Activated CD4-positive, alpha-beta memory T cell treated with anti-CD3 and anti-CD28 coated beads, Interleukin-2, amount 10 ng/mL, durations not matched to agents 7 days and 5 days (primary cell): ENCODE measurements around the gene GREM2. TPM values are rescaled to one million over a fixed set of nuclear protein-coding genes. Genes with fewer than 3 reads are reported as not detected.

Experiments used
- CTCF ChIA-PET: fragments of 350-600 bp; sonication (Branson Sonifier 250); formaldehyde crosslinking; loops from one replicate; lab custom pipeline; 2021; ENCODE audit warnings: antibody characterized with exemption, inconsistent platforms; lab: Charles Lee
- POLR2A ChIA-PET: fragments of 350-600 bp; sonication (Branson Sonifier 250); formaldehyde crosslinking; loops from one replicate; lab custom pipeline; 2021; ENCODE audit warnings: antibody characterized with exemption; lab: Charles Lee
- DNase-seq: peaks from one replicate; pipeline ENCODE4 v3.0.0-alpha.2; 2020
- H3K27ac Mint-ChIP-seq: one replicate; pipeline ENCODE4 v1.8.0; 2021; ENCODE audit warnings: mild to moderate bottlenecking, mixed read lengths
- H3K27me3 Mint-ChIP-seq: one replicate; pipeline ENCODE4 v1.8.0; 2021; ENCODE audit warnings: mixed read lengths
- H3K36me3 Mint-ChIP-seq: one replicate; pipeline ENCODE4 v1.8.0; 2021; ENCODE audit warnings: low read depth, mixed read lengths
- H3K4me1 Mint-ChIP-seq: one replicate; pipeline ENCODE4 v1.8.0; 2021; ENCODE audit warnings: mixed read lengths
- H3K4me3 Mint-ChIP-seq: one replicate; pipeline ENCODE4 v1.8.0; 2021; ENCODE audit warnings: mild to moderate bottlenecking, mixed read lengths
- H3K9me3 Mint-ChIP-seq: one replicate; pipeline ENCODE4 v1.8.0; 2021; ENCODE audit warnings: mixed read lengths
- total RNA-seq, 2 experiments: library from RNA; stranded (reverse); gene quantifications; one replicate each; pipeline ENCODE4 v1.2.3, GENCODE V29; 2021

GREM2 gene
- total RNA-seq, 2 experiments from 2014 or later: 1.4 to 1.6 TPM

- H3K4me3 Mint-ChIP-seq: peak overlapping the region; percentile 48
- DNase-seq: peak; percentile 40
- H3K27me3 Mint-ChIP-seq: peaks cover 2% of the 10 kb centered on the region
Measured at GRCh38 chr1:240575981-240576662, 35.8 kb downstream of the GREM2 start.

GRCh38 chr1:240572328-240572727, 39.6 kb downstream of the GREM2 start:
- Mint-ChIP-seq H3K4me3 (no peak overlapping the region), H3K9me3 (peaks cover 9% of the 10 kb centered on the region), H3K27me3 (no peaks in the 10 kb centered on the region), H3K27ac (no peak overlapping the region), H3K4me1 (peaks cover 25% of the 10 kb centered on the region), H3K36me3 (peaks cover 6% of the 10 kb centered on the region)
- ChIA-PET POLR2A (no interaction called here), CTCF (no interaction called here)
- no peak for DNase-seq

More at GRCh38 chr1:240575981-240576662, 35.8 kb downstream of the GREM2 start:
- Mint-ChIP-seq H3K27ac (peak overlapping the region; percentile 88), H3K36me3 (peaks cover 8% of the 10 kb centered on the region), H3K4me1 (peaks cover 28% of the 10 kb centered on the region), H3K9me3 (peaks cover 13% of the 10 kb centered on the region)
- ChIA-PET CTCF (interaction anchor here (0.9 to 1.2 kb wide), 2 partner anchors 33 to 35 kb away, joined by 3 to 4 read pairs; partner anchors contain the start of gene GREM2), POLR2A (interaction anchor here (1.6 kb wide), 1 partner anchor 37 kb away, joined by 19 read pairs; the partner anchor contains the start of gene GREM2)

- DNase-seq: no peak
- ChIA-PET CTCF (no interaction called here), POLR2A (no interaction called here)
- peaks cover 6% of the 10 kb centered on the region for H3K36me3 Mint-ChIP-seq
- H3K27me3 Mint-ChIP-seq: no peaks in the 10 kb centered on the region
- H3K27ac Mint-ChIP-seq: no peak overlapping the region
- H3K9me3 Mint-ChIP-seq: peaks cover 9% of the 10 kb centered on the region
- H3K4me1 Mint-ChIP-seq: peaks cover 20% of the 10 kb centered on the region
- H3K4me3 Mint-ChIP-seq: no peak overlapping the region
Measured at GRCh38 chr1:240571782-240572181, 40.2 kb downstream of the GREM2 start.

- H3K9me3 Mint-ChIP-seq: no peaks in the 10 kb centered on the region
Measured at GRCh38 chr1:240567066-240567465, 44.9 kb downstream of the GREM2 start.

GRCh38 chr1:240562779-240563178, 49.2 kb downstream of the GREM2 start:
- ChIA-PET CTCF (no interaction called here), POLR2A (no interaction called here)
- Mint-ChIP-seq H3K9me3 (peaks cover 3% of the 10 kb centered on the region), H3K4me3 (no peak overlapping the region), H3K36me3 (peaks cover 6% of the 10 kb centered on the region), H3K27me3 (no peaks in the 10 kb centered on the region), H3K4me1 (no peaks in the 10 kb centered on the region), H3K27ac (no peak overlapping the region)
- no peak for DNase-seq

More at GRCh38 chr1:240567066-240567465, 44.9 kb downstream of the GREM2 start:
- H3K4me1 Mint-ChIP-seq: no peaks in the 10 kb centered on the region
- peaks cover 4% of the 10 kb centered on the region for H3K36me3 Mint-ChIP-seq
- no peak for DNase-seq
- ChIA-PET POLR2A (no interaction called here), CTCF (no interaction called here)
- no peaks in the 10 kb centered on the region for H3K27me3 Mint-ChIP-seq
- H3K4me3 Mint-ChIP-seq: no peak overlapping the region
- no peak overlapping the region for H3K27ac Mint-ChIP-seq

GRCh38 chr1:240562111-240562590, 49.8 kb downstream of the GREM2 start:
- ChIA-PET CTCF (no interaction called here), POLR2A (no interaction called here)
- Mint-ChIP-seq H3K4me3 (no peak overlapping the region), H3K9me3 (peaks cover 5% of the 10 kb centered on the region), H3K4me1 (no peaks in the 10 kb centered on the region), H3K27me3 (no peaks in the 10 kb centered on the region), H3K27ac (no peak overlapping the region), H3K36me3 (peaks cover 9% of the 10 kb centered on the region)
- no peak for DNase-seq

- CTCF ChIA-PET: no interaction called here
- H3K4me3 Mint-ChIP-seq: no peak overlapping the region
- H3K36me3 Mint-ChIP-seq: peaks cover 5% of the 10 kb centered on the region
- no peak for DNase-seq
- peaks cover 3% of the 10 kb centered on the region for H3K4me1 Mint-ChIP-seq
- POLR2A ChIA-PET: no interaction called here
- no peak overlapping the region for H3K27ac Mint-ChIP-seq
- peaks cover 9% of the 10 kb centered on the region for H3K9me3 Mint-ChIP-seq
- H3K27me3 Mint-ChIP-seq: no peaks in the 10 kb centered on the region
Measured at GRCh38 chr1:240559781-240560180, 52.2 kb downstream of the GREM2 start.

- Mint-ChIP-seq H3K27me3 (no peaks in the 10 kb centered on the region), H3K4me3 (no peak overlapping the region), H3K9me3 (peaks cover 9% of the 10 kb centered on the region), H3K27ac (no peak overlapping the region), H3K4me1 (peaks cover 3% of the 10 kb centered on the region), H3K36me3 (peaks cover 5% of the 10 kb centered on the region)
- ChIA-PET POLR2A (no interaction called here), CTCF (no interaction called here)
- no peak for DNase-seq
Measured at GRCh38 chr1:240555524-240555923, 56.4 kb downstream of the GREM2 start.

- Mint-ChIP-seq H3K27me3 (no peaks in the 10 kb centered on the region), H3K36me3 (peaks cover 5% of the 10 kb centered on the region), H3K4me1 (peaks cover 3% of the 10 kb centered on the region), H3K9me3 (peaks cover 12% of the 10 kb centered on the region), H3K27ac (no peak overlapping the region), H3K4me3 (no peak overlapping the region)
- ChIA-PET POLR2A (no interaction called here), CTCF (no interaction called here)
- DNase-seq: no peak
Measured at GRCh38 chr1:240553351-240553750, 58.6 kb downstream of the GREM2 start.

GRCh38 chr1:240539769-240540414, 72.1 kb downstream of the GREM2 start:
- no peak overlapping the region for H3K27ac Mint-ChIP-seq
- H3K9me3 Mint-ChIP-seq: peaks cover 16% of the 10 kb centered on the region
- CTCF ChIA-PET: no interaction called here
- peaks cover 2% of the 10 kb centered on the region for H3K36me3 Mint-ChIP-seq
- DNase-seq: no peak
- no peaks in the 10 kb centered on the region for H3K27me3 Mint-ChIP-seq
- peaks cover 14% of the 10 kb centered on the region for H3K4me1 Mint-ChIP-seq
- H3K4me3 Mint-ChIP-seq: no peak overlapping the region
- POLR2A ChIA-PET: no interaction called here

GRCh38 chr1:240538776-240539430, 73.1 kb downstream of the GREM2 start:
- ChIA-PET CTCF (no interaction called here), POLR2A (no interaction called here)
- Mint-ChIP-seq H3K27me3 (no peaks in the 10 kb centered on the region), H3K4me1 (peaks cover 14% of the 10 kb centered on the region), H3K9me3 (peaks cover 19% of the 10 kb centered on the region), H3K4me3 (no peak overlapping the region), H3K36me3 (peaks cover 2% of the 10 kb centered on the region), H3K27ac (no peak overlapping the region)
- DNase-seq: no peak

GRCh38 chr1:240533154-240533780, 78.7 kb downstream of the GREM2 start:
- POLR2A ChIA-PET: no interaction called here
- Mint-ChIP-seq H3K36me3 (no peaks in the 10 kb centered on the region), H3K27me3 (no peaks in the 10 kb centered on the region), H3K27ac (no peak overlapping the region), H3K9me3 (peaks cover 12% of the 10 kb centered on the region), H3K4me1 (no peaks in the 10 kb centered on the region), H3K4me3 (no peak overlapping the region)
- no peak for DNase-seq
- CTCF ChIA-PET: no interaction called here

- ChIA-PET CTCF (no interaction called here), POLR2A (no interaction called here)
- Mint-ChIP-seq H3K27me3 (no peaks in the 10 kb centered on the region), H3K9me3 (peaks cover 3% of the 10 kb centered on the region), H3K4me1 (no peaks in the 10 kb centered on the region), H3K36me3 (no peaks in the 10 kb centered on the region), H3K27ac (no peak overlapping the region), H3K4me3 (no peak overlapping the region)
- DNase-seq: no peak
Measured at GRCh38 chr1:240528591-240528990, 83.4 kb downstream of the GREM2 start.
